Measurements from ENCODE around the gene ZNF232. TPM values are rescaled to one million over a fixed set of nuclear protein-coding genes. Genes with fewer than 3 reads are reported as not detected.
"Not testable (repeated sequence)": the region's sequence is repeated elsewhere in the genome, so short reads cannot be mapped to it uniquely, and the experiment has no call there.

The ZNF232 gene
- total RNA-seq, 1 donor from 2014 or later: 41.9 TPM

DNA sequence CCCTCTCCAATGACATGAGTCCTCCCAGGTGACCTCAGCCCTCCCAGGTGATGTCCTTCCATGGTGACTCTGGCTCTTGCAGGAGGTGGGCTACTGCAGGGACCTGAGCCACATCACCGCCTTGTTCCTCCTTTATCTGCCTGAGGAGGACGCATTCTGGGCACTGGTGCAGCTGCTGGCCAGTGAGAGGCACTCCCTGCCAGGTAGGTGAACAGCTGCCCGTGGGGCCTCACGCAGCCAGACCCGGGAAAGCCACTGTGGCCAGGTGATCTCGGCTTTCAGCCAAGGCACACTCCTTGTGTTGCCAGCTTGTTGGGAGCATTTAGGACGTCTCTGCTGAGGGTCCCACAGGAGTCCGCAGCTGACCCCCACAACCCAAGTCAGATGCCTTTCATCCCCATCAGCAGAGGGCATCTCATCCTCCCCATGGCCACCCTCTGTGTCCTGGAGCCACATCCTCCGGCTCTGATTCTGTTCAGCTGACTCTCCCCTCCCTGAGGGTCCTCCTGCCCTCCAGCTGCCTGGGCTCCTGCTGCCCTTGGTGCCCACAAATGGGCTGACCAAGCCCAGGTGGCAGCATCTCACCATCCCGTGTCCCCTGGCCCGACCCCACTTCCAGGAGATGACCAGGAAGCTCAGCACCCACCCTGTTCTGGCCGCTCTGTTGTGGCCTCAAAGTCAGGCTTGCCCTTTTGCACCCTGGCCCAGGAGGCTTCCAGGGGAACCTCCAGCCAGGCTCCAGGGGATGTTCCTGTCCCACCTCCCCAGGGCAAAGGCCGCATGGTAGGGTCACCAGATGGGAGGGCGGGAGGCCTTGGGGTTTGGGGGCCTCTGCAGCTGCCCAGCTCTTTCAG is 24.3 kb upstream of the ZNF232 start:
- TF ChIP-seq, protein P1, sequence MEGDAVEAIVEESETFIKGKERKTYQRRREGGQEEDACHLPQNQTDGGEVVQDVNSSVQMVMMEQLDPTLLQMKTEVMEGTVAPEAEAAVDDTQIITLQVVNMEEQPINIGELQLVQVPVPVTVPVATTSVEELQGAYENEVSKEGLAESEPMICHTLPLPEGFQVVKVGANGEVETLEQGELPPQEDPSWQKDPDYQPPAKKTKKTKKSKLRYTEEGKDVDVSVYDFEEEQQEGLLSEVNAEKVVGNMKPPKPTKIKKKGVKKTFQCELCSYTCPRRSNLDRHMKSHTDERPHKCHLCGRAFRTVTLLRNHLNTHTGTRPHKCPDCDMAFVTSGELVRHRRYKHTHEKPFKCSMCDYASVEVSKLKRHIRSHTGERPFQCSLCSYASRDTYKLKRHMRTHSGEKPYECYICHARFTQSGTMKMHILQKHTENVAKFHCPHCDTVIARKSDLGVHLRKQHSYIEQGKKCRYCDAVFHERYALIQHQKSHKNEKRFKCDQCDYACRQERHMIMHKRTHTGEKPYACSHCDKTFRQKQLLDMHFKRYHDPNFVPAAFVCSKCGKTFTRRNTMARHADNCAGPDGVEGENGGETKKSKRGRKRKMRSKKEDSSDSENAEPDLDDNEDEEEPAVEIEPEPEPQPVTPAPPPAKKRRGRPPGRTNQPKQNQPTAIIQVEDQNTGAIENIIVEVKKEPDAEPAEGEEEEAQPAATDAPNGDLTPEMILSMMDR (conservative IDR thresholded peaks at IDR 0.05): no peak
- Mint-ChIP-seq H3K27ac (ENCODE audit: unreplicated experiment) (no peak overlapping the region), H3K27me3 (ENCODE audit: low read depth) (no peaks in the 10 kb centered on the region), H3K36me3 (ENCODE audit: low read depth) (no peaks in the 10 kb centered on the region), H3K4me3 (no peak overlapping the region), H3K9me3 (no peaks in the 10 kb centered on the region), H3K4me1 (no peaks in the 10 kb centered on the region)
- no peak for DNase-seq (ENCODE audit: low read depth, low spot score)

- not testable (repeated sequence) for H3K4me3 Mint-ChIP-seq; H3K27me3 Mint-ChIP-seq (ENCODE audit: low read depth); H3K4me1 Mint-ChIP-seq; DNase-seq (ENCODE audit: low read depth, low spot score); H3K9me3 Mint-ChIP-seq; H3K27ac Mint-ChIP-seq (ENCODE audit: unreplicated experiment); H3K36me3 Mint-ChIP-seq (ENCODE audit: low read depth)
Observed at GRCh38 chr17:5135131-5135712, 23.5 kb upstream of the ZNF232 start.

DNA sequence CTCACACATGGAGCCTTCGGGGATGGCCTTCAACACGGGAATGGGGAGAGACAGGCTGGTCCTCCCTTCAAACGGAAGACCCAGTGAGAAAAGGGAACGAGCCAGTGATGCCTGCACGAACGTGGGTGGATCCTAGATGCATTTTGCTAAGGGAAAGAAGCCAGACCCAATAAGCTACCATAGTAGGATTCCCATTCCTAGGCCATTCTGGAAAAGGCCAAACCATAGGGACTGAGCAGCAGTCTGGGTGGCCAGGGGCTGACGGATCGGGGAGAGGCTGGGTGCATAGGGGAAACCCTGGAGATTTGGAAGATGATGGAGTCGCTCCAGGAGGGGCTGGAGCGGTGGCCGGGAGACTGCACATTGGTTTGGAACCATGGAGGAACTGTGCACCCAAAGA is 22.9 kb upstream of the ZNF232 start:
- H3K27me3 Mint-ChIP-seq (ENCODE audit: low read depth); H3K36me3 Mint-ChIP-seq (ENCODE audit: low read depth); DNase-seq (ENCODE audit: low read depth, low spot score); H3K27ac Mint-ChIP-seq (ENCODE audit: unreplicated experiment); H3K4me1 Mint-ChIP-seq; H3K4me3 Mint-ChIP-seq; H3K9me3 Mint-ChIP-seq: not testable (repeated sequence)

- H3K36me3 Mint-ChIP-seq (ENCODE audit: low read depth); DNase-seq (ENCODE audit: low read depth, low spot score); H3K27me3 Mint-ChIP-seq (ENCODE audit: low read depth); H3K27ac Mint-ChIP-seq (ENCODE audit: unreplicated experiment); H3K4me1 Mint-ChIP-seq; H3K9me3 Mint-ChIP-seq; H3K4me3 Mint-ChIP-seq: not testable (repeated sequence)
Observed at GRCh38 chr17:5133961-5134360, 22.3 kb upstream of the ZNF232 start.

GRCh38 chr17:5133311-5133710 is 21.6 kb upstream of the ZNF232 start:
- no peaks in the 10 kb centered on the region for H3K27me3 Mint-ChIP-seq (ENCODE audit: low read depth)
- TF ChIP-seq, protein P1 (conservative IDR thresholded peaks at IDR 0.05): no peak
- no peaks in the 10 kb centered on the region for H3K36me3 Mint-ChIP-seq (ENCODE audit: low read depth)
- H3K4me1 Mint-ChIP-seq: no peaks in the 10 kb centered on the region
- no peak overlapping the region for H3K4me3 Mint-ChIP-seq
- DNase-seq (ENCODE audit: low read depth, low spot score): no peak
- H3K9me3 Mint-ChIP-seq: no peaks in the 10 kb centered on the region
- no peak overlapping the region for H3K27ac Mint-ChIP-seq (ENCODE audit: unreplicated experiment)

DNA sequence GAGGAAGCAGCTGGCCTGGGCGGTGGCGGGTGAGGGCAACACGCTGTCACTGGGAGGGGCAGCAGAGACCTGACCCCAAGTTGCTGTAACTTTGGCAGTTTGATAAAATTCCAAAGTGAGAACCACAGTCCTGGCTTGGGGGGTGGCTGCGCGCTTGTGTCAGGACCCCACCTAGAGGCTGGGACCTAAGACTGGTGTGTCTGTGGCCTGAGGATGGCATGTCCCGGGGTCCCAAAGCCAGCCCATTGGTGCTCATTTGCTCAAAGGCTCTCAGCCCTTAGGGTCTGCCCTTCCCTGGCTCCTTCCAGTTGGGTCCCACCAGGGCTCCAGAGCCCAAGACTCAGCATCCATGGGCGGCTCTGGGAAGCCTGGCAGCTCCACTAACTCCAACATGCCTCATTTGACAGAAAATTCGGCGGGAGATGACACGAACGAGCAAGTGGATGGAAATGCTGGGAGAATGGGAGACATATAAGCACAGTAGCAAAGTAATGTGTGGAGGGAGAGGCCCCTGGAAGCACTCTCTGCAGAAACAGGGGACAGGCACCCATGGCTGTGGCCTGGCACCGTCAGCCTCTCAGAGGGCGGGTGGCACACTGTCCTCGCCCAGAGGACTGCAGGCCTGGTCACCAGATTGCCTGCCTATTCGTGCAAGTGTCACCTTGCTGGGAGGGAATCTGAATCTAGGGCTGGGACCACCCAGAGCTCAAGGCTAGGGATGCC is 21.0 kb upstream of the ZNF232 start:
- not testable (repeated sequence) for DNase-seq (ENCODE audit: low read depth, low spot score); H3K4me1 Mint-ChIP-seq; H3K9me3 Mint-ChIP-seq; H3K4me3 Mint-ChIP-seq; H3K36me3 Mint-ChIP-seq (ENCODE audit: low read depth); H3K27me3 Mint-ChIP-seq (ENCODE audit: low read depth); H3K27ac Mint-ChIP-seq (ENCODE audit: unreplicated experiment)

- H3K4me3 Mint-ChIP-seq; H3K36me3 Mint-ChIP-seq (ENCODE audit: low read depth): not testable (repeated sequence)
Observed at GRCh38 chr17:5131799-5132502, 20.3 kb upstream of the ZNF232 start.

More at GRCh38 chr17:5131799-5132502, 20.3 kb upstream of the ZNF232 start:
- not testable (repeated sequence) for H3K27me3 Mint-ChIP-seq (ENCODE audit: low read depth); H3K9me3 Mint-ChIP-seq; H3K4me1 Mint-ChIP-seq; H3K27ac Mint-ChIP-seq (ENCODE audit: unreplicated experiment); DNase-seq (ENCODE audit: low read depth, low spot score)

Data from neural crest cell (in vitro differentiated cells).